Brain pericyte (primary cell): ENCODE results near the gene THBS2.
"Not testable (repeated sequence)": the region's sequence is repeated elsewhere in the genome, so short reads cannot be mapped to it uniquely, and the experiment has no call there.

ENCODE experiments used
- DNase-seq: peaks from one replicate; pipeline ENCODE4 v3.0.0-alpha.2; 2012; ENCODE audit warnings: low read depth, low spot score

Gene THBS2

DNA sequence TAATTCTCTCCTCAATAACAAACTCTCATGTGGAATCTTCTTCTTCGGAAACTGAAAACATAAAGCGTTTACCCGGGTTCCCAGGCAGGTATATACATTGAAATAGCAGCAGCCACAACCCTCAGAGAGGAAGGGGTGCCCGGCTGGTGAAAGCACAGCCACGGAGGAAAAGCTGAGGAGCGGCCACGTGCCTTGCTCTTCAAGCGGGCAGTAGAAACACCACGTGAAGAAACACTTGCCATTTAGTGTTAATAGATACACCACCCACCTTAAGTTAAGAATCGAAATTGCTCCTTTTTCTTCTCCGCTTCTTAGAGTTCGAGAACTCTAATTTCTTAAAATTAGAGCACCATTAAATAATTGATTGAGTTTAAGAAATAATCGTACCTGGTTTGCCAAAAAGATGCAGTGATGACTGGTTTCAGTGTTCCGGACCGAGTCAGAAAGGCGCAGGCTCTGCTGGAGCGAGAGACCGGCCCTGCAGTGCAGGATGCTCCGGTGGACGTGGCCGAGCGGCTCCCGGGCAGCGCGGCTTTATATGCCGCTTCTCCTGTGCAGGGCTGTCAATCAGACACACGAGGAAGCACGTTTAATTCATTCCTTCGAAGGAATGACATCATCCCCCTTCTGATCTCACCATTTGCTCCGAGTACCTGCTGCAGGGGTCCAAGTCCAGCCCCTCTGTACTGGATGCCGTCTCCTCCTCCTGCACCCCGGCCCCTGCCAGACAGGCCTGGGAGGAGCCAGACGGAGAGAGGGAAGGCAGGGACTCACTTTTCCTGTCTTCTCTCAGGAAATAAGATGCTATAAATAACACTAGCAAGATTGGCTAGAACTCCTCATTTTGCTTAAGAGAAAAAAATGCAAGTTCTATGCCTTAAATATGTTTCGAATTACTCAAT is at the start of gene THBS2:
Gene THBS2, minus strand, starts transcription at position 510 of the 902 bp plus-strand sequence. CDS start 3,062 bp downstream, outside the sequence.
- DNase-seq, result peak; percentile 34

DNA sequence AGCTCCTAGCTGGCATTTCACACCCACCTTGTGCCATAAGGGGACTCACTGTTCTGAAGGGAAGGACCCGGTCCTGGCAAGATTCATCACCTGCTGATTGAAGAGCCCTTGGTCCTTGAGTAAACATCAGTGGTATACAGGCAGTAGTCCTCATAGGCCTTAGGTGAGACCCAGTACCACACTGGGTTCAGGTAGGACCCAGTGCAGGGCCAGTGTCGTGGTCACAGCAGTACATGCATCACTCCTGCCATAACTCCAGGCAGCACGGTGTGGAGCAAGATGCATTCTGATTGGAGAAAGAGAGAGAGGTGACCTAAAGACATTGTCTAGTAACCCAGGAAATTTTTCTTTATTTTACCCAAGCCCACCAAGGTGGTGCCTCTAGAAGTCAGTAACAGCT is 49.1 kb upstream of the THBS2 start:
- DNase-seq, result no peak

DNA sequence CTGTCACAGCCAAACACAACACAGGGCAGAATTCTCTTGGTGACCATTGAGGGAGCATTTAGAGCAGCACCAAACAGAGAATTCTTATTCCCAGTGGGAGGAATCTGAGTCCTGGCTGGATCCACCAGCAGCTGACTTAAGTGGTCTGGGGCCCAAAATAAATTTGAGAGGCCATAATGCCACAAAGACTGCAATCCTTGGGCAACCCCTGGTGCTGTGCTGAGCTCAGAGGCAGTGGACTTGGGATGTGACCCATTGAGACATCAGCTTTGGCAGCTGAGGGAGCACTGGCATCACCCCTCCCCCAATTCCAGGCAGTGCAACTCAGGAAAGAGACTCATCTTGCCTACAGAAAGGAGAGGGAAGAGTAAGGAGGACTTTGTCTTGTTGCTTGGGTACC is 48.6 kb upstream of the THBS2 start:
- DNase-seq, result no peak

DNA sequence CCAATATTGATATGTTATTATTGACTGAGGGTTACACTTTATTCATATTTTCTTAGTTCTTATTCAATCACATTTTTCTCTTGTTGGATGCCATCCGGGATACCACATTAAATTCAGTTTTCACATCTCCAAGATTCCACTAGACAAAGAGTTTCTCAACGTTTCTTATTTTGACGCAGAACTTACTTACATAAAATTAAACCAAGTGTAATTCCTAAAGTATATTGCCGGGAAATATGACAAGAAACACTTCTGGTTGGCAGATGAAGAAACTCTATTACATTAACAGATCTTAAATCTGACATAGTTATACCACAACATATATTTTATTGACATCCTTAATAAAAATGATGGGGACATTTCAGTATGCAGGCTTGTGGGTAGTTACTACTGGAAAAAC is 47.3 kb upstream of the THBS2 start:
- no peak for DNase-seq

DNA sequence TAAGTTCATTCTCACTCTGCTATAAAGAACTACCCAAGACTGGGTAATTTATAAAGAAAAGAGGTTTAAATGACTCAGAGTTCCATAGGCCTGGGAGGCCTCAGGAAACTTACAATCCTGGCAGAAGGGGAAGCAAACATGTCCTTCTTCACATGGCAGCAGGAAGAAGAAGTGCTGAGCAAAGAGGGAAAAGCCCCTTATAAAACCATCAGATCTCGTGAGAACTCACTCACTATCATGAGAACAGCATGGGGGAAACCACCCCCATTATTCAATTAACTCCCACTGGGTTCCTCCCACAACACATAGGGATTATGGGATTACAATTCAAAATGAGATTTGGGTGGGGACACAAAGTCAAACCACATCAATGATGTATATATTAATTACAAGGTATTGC is 45.0 kb upstream of the THBS2 start:
- DNase-seq, result not testable (repeated sequence)

DNA sequence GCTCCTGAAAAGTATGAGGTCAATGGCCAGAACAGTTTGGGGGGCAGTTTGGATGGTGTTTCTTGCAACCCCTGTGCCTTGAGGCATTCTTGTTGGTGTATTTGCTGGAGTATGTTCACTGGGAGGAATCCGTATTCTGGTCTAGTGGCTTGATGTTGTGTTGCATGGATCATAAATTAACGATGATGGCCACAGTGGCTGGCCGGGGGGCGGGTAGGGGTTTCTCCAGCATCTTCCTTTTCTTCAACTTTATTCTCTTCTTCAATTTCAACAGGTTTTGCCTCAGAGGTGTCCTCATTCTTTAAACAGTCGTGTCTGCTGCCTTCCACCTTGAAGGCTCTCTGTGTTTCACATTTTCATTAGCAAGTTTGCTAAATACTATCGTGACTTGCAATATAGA is 43.0 kb upstream of the THBS2 start:
- no peak for DNase-seq

DNA sequence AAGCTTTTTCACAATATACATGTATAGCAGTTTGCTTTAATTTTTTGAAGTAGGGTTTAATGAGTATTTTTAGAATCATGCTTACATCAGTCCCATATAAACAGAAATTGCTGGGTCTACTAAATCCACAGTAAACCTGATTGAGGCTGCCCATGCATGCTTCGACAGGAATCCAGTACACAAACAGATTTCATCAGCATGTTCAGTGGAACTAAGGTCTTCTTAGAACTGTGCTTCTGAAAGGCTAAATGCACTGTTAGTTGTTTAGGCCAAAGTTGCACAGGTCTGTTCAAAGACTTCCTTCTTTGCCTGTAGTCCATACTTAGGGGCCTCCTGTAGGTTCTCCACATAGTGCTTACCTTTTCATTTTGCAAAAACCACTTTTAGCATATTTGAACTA is 42.5 kb upstream of the THBS2 start:
- no peak for DNase-seq

DNA sequence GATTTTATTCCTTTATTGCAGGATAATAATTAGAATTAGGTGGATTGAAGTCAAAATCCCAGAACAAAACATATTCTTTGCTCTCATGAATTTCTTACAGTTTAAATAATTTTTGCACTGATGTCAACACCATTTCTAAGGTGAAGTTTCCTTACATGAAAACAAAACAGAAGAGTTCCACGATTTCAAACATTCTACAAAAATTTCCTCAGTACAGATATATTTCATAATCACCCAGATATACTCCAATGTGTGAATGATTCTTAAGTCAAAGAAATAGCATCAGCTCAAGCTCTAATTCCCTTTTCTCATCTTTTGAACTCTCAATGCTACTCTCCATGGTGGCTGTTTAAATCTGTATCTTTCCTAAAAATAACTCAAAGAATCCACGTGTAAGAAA is 39.5 kb upstream of the THBS2 start:
- no peak for DNase-seq

DNA sequence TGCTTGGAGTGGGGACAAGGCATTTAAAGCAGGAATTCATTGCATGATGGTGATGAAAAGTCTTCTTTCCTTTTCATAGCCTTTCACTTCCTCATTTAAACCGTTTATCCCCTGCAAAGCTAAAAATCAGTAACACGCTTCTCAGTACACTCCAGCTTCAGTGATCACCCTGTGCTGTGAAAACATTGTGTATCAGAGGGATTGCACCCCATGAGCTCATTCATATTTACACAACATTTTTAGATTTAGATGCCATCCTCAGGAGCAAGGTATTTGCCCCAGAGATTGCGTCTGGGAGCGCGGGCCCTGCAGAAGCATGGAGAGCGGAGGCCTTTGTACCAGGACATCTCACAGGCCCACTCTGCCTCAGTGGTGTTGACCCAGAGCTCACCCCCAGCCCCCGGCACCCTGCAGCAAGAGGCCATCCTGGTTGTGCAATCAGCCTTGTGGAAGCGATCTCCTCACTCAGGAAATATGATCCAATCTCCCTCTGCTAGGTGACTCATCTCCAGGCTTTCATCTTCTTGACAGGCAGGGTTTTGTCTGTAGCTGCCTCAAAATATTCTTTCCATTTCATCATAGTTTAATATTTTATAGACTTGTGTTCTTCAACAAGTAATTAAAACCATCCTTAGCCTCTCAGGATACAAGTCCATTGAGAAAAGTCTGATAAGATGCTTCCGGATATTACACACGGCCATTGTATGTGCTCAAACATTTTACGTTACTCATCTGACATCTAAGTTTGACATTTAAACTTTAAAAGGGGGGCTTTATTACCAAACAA is 38.9 kb upstream of the THBS2 start:
- DNase-seq, result peak; percentile 83

DNA sequence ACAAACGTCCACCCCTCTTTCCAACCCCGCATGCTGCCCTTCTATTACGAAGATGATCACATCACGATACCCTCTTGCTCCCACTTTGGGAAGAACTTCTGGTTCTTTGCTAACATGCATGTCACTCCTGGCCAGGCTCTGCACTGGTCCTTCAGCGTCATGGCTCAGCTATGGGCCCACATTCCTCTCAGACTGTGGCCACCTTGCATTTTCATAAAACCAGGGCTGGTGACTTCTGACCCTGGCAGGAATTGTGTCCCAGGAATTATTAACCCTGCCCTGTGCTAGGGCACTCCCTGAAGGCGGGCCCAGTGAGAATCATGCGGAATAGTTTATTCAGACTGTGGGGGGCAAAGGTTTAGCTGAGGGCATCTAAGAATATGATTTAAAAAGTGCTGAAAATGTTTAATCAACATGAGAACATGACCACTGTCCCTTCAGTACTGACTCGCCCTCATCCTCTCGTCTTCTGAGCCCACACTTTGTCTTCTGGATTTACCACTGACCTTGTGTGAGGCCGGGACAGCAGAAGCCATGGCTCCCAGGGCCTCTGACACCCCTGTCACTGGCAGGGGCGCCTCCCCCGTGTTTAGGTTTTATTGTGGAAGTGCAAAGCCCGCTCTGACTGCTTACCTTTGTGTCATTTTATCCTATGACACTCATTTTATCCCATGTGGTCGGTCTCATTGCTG is 38.1 kb upstream of the THBS2 start:
- no peak for DNase-seq

DNA sequence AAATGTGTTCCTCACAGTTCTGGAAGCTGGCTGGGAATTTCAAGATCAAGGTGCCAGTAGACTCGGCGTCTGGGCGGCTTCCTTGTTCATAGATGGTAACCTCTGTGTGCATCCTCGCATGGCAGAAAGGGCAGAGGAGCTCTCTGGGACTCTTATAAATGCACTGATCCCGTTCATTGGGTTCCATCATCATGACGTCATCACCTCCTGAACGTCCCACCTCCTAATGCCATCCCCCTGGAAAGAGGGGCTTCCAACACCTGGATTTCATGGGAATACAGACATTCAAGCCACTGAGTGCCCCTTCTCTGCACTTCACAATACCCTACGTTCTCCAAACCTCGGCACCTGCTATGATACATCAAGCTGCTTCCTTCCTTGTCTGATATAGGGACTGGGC is 37.5 kb upstream of the THBS2 start:
- DNase-seq, result no peak

DNA sequence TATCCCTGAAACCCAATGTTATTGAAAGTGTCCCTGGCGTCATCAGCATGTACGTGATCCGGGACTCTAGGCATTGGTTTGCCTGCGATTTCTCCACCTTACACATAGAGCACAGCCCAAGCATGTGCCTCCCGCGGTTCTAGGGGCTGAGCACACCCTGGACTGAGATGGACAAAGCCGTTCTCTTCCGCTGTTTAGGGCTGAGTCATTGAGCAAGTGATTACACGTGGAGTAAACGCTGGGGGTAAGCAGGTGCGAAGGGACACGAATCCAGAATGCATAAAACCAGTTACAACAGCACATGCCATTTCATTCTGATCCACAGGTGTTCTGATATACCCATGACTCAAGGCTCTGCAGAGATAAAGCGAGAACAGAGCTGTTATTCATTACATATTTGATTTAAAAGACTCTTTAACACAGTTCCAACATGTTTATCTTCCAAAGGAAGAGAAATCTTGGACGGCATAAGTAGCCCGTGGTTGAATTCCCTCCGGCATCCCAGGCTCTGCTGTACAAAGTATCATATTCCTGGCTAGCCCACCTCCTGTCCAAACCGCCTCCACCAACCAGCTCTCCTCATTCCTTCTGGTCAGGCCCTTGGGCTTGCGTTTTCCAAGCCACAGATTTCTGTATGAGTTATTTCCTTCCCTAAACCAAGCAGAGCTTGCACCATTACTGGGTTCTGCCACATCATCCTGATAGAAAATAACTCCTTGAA is 36.1 kb upstream of the THBS2 start:
- DNase-seq, result no peak

DNA sequence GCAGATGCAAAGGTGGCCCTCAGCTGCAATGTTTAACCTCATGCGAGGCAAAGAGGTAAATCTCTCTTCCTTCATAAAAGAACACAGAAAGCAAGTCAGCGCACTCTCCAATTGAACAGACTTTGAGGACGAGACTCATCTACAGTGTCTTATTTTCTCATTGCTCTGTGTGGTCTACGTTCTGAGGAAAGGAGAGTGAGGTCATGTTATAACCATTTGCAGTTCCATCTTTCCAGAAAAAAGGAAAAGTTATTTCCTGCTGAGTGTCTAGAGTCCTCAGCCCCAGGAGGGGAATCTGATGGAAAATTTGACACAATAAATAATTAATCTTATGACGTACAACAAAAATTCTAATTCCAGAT is 35.6 kb upstream of the THBS2 start:
- no peak for DNase-seq

DNA sequence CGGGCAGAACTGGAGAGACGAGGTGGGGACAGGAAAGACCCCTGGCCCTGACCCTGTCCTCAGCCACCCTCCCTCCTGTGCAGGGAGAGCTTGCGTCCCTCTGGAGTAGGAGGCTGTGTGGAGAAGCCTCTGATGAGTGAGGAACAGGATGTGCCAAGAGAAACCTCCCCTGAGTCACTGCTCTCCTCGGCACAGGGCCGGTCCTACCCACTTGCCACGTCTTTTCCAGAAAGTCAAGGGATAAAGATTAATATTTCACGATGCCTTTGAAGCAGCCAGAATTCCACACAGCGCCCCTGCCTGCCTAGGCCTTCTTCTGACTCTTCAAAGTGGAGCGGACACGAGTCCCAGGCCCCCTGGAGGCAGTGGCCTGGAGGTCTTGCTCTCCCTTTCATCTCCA is 34.9 kb upstream of the THBS2 start:
- DNase-seq, result no peak

DNA sequence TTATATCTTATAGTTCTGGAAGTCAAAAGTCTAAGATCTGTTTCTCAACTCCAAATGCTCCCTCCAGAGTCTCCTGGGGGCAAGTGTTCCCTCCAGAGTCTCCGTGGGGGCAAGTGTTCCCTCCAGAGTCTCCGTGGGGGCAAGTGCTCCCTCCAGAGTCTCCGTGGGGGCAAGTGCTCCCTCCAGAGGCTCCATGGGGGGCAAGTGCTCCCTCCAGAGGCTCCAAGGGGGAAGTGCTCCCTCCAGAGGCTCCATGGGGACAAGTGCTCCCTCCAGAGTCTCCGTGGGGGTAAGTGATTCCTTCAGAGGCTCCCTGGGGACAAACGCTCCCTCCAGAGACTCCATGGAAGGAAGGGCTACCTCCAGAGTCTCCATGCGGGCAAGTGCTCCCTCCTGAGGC is 34.0 kb upstream of the THBS2 start:
- no peak for DNase-seq

DNA sequence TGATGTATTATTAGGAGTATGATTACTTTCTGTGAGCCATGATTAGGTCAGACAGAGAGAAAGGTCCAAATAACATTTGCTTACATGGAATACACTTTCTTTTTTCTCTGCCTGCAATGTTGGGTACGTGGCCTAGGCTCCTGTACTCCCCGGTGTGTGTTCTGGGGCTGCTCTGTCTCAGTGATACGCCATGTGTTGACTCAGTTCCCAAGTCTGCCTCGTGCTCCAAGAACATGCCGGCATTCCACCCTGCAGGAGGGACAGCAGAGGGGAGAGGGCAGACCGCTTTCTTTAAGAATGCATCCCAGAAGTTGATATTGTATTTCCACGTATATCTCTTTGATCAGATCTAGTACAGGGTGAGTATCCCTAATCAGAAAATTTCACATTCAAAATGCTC is 33.3 kb upstream of the THBS2 start:
- no peak for DNase-seq

DNA sequence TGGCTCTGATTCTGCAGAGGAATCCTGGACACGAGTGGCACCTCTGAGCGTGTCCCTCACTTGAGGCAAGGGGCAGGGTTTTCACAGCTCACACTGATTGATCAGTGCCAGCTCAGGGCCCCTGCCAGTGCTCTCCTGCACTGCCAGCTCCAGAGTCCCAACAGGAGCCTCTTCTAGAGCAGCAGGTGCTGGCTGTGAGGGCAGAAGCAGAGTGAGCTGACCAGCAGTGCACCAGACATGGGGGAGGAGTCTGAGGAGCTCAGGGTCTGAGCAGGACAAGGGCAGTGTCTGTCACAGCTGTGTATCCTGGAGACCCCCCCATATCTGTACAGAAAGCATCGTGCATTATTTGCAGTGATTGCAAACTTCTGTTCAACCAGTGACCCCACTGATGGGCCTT is 31.5 kb upstream of the THBS2 start:
- no peak for DNase-seq

DNA sequence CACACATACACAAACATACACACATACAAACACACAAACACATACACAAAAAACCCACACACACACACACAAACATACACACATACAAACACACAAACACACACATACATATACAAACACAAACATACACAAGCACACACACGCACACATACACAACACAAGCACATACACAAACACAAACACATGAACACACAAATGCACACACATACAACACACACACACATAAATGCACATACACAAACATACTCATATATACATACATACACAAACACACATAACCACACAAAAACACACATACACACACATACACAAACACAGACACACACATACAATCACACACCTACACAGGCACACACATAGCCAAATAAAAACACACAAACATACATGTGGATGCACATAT is 30.3 kb upstream of the THBS2 start:
- DNase-seq, result no peak

DNA sequence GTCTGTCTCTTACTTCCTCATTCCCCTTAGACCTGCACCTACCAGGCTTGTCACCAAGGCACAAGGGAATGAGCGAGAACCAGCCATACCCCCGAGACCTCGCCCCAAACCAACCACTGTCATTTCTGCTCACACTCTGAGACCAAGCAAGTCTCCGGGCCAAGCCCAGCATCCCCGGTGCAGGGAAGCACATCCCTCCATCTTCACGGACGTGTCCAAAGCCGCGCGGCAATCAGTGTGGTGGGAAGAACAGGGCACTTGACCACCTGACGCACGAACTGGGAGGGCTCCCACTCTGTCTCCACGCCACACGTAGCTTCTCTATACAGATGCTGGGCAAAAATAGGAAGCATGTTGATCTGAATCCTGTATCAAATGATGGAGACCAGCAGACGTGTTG is 28.4 kb upstream of the THBS2 start:
- no peak for DNase-seq

DNA sequence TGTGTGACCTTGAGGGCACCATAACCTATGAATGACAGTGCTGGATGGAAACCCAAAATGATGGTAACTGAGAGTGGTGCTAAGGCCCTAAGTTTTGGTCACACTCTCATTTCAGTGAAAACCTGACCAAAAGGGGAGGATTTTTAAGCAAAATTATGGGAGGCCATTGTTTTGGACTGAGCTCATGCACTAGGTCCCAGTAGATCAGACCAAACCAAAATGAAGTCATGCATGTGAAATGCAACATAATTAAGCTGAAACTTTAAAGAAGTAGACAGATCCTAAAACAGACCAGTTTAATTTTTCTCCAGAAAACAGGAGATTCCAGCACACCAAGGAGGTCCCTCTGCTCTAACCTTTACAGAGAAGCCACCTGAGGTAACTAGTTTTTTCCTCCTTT is 24.0 kb upstream of the THBS2 start:
- no peak for DNase-seq

DNA sequence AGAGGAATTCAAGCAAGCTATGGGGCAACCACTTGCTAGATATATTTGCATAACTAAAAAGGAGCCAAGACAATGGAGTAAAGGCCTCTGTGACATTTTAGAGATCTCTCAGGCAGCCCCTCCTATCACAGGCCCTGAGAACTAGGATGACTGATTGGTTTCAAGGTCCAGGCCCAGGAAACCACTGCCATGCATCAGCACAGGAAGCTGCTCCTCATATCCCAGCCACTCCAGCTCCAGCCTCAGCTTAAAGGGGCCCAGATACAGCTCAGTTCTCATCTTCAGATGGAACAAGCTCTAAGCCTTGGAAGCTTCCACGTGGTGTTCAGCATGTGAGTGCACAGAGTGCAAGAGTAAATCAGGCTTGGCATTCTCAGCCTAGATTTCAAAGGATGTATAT is 21.1 kb upstream of the THBS2 start:
- no peak for DNase-seq

DNA sequence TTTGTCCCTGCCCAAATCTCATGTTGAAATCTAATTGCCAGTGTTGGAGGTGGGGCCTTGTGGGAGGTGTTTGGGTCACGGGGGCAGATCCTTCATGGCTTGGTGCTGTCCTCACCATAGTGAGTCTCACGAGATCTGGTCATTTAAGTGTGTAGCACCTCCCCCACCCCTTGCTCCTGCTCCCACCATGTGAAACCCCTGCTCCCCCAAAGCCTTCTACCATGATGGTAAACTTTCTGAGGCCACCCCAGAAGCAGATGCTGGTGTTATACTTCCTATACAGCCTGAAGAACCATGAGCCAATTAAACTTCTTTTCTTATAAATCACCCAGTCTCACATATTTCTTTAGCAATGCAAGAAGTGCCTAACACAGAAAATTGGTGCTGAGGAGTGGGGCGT is 19.9 kb upstream of the THBS2 start:
- DNase-seq, result no peak
